KG1 (cell line): ENCODE measurements around the gene OBP2A.
"Not testable (repeated sequence)": the region's sequence is repeated elsewhere in the genome, so short reads cannot be mapped to it uniquely, and the experiment has no call there.

Experiments
- DNase-seq: peaks from one replicate; lab custom pipeline; 2025; lab: John Stamatoyannopoulos, UW

The OBP2A gene

GRCh38 chr9:135526730-135527571, 19.0 kb upstream of the OBP2A start:
- DNase-seq, result no peak

DNA sequence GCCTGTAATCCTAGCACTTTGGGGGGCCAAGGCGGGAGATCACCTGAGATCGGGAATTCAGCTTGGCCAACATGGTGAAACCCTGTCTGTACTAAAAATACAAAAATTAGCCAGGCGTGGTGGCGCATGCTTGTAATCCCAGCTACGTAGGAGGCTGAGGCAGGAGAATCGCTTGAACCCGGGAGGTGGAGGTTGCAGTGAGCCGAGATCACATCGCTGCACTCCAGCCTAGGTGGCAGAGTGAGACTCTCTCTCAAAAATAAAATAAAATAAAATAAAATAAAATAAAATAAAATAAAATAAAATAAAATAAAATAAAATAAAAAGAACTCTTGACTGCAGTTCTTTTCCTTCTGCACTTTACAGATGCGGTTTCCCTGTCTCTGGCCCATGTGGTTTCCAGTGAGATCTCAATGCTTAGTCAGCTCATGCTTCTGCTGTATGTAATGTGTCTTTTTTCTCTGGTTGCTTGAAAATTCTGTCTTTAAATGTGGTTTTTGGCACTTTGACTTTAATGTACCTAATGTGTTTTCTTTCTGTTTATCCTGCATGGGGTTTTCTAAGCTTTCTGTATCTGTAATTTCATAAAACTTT, 17.0 kb upstream of the OBP2A start:
- not testable (repeated sequence) for DNase-seq

DNA sequence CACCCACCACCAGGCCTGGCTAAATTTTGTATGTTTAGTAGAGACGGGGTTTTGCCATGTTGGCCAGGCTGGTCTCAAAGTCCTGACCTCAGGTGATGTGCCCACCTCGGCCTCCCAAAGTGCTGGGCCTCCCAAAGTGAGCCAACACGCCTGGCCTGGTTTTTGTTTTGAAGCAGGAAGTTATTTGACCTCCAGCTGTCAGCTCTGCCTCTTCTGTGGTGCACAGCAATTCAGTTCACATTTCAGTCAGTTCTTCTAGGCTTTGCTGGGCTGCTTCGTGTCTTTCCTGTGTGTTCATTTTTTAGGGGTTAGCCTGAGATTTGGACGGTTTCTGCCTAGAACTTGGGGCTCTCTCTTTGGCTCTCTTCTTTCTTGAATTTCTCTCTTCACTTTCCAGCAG, 15.8 kb upstream of the OBP2A start:
- no peak for DNase-seq

- DNase-seq, result no peak
Measured at GRCh38 chr9:135531096-135531495, 14.8 kb upstream of the OBP2A start.

DNA sequence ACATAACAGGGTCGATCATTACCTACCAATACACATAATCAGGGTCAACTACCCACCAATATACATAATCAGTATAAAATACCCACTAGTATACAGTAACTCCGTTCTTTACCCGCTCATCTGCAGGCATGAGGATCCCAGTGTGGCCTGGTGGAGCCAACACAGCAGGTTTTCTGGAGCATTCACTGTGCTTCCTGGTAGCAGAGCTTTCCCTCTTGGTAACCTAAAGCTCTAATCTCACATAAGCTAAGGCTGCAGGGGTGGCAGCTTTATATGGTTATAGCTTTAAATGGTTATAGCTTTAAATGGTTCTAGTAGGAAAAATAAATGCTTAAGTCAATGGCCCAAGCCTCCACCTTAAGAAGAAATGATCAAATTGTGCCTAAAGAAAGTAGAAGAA, 12.8 kb upstream of the OBP2A start:
- DNase-seq, result no peak

- no peak for DNase-seq
Measured at GRCh38 chr9:135533674-135534073, 12.3 kb upstream of the OBP2A start.

- not testable (repeated sequence) for DNase-seq
Measured at GRCh38 chr9:135534192-135534711, 11.7 kb upstream of the OBP2A start.

DNA sequence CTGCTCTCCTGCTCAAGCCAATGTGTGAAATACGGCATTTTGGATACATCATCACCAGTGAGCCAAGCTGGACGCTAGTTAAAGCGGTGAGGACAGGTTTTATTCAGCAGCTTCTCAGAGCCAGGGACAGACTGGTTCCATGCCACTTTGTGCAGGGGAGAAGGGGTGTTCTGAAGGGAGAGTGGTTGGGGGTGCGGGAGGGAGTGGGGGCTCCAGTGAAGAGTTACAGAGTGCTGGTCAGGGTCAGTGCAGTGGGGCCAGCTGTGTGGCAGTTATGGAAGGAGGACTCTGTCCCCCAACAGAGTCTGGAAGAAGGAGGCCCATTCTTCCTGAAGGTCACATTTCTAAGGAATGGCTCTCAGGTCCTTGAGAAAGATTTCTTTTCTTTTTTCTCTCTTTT, 11.1 kb upstream of the OBP2A start:
- not testable (repeated sequence) for DNase-seq

DNA sequence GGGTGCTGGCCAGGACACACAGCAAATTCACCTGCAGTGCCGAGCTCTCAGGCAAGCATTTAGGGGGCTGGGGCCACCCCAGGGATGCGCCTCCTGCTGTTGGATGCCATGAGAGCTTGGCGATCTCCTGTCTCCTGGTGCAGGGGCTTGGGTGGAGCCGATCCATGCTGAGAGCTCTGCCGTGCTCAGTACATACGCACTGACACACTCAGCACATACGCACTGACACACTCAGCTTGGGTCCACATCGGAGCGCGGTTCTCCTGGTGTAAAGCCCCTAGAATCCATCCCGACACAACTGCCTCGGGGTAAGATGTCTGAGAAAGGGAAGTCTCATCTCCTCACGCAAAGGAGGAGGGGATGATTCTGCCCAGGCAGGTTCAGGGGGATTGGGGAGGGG, 10.3 kb upstream of the OBP2A start:
- DNase-seq, result not testable (repeated sequence)

GRCh38 chr9:135536216-135536615, 9.7 kb upstream of the OBP2A start:
- no peak for DNase-seq

- DNase-seq, result not testable (repeated sequence)
Measured at GRCh38 chr9:135543262-135543894, 2.5 kb upstream of the OBP2A start.

DNA sequence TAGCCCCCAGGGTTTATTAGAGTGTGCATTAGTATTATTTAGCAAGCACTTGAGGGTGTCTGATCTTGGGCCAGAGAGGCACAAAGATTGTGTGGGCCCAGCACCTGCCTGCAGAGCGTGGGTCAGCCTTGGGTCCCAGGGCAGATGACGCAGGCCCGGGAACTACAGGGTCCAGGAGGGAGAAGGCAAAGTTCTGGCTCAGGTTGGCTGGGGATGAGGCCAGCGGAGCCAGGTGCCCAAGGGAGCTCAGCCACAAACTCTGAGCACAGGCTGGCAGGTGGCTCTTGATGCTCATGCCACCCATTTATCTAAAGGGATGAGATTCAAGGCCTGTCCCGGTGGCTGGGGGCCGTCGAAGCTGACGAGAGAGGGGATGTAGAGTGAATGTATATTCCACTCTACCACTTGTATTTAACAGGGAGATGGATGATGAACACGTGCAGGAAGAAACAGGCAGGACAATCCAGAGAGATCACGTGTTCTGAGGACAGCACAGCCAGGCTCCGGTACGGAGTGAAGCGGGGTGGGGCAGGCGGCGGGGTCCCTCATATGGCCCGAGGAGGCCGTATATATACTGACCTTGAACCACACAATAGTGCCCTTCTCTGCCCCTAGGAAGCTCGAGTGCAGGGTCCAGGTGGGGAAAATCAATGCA, 818 bp upstream of the OBP2A start:
- DNase-seq, result no peak

DNA sequence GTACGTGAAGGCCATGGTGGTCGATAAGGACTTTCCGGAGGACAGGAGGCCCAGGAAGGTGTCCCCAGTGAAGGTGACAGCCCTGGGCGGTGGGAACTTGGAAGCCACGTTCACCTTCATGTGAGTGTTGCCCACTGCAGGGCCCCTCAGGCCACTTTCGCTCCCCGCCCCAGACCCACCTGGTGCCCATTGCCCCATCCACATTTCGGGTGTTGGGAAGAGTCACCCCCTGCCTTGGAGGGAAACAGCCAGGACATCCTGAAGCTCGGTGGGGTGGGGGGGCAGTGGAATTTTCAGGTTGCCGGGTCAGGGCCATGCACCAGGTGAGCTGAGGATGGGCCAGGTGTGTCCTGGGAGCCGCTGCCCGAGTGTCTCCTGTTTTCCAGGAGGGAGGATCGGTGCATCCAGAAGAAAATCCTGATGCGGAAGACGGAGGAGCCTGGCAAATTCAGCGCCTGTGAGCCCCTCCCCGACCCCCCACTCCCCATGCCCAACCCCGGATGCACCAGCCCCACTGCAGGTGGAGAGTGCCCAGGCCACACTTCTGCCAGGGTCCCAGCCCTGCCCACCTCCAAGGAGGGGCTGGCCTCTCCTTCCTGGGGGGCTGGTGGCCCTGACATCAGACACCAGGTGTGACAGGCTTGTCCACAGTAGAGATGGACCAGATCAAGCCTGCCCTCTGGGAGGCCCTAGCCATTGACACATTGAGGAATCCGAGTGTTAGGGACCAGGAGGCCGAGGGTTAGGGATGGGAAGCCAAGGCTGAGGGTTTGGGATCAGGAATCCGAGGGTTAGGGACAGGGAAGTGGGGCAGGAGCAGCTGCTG, 1.1 kb downstream of the OBP2A start:
- not testable (repeated sequence) for DNase-seq

- DNase-seq, result no peak
Measured at GRCh38 chr9:135547756-135548736, 2.1 kb downstream of the OBP2A start.

GRCh38 chr9:135549478-135550343, 3.8 kb downstream of the OBP2A start:
- not testable (repeated sequence) for DNase-seq

DNA sequence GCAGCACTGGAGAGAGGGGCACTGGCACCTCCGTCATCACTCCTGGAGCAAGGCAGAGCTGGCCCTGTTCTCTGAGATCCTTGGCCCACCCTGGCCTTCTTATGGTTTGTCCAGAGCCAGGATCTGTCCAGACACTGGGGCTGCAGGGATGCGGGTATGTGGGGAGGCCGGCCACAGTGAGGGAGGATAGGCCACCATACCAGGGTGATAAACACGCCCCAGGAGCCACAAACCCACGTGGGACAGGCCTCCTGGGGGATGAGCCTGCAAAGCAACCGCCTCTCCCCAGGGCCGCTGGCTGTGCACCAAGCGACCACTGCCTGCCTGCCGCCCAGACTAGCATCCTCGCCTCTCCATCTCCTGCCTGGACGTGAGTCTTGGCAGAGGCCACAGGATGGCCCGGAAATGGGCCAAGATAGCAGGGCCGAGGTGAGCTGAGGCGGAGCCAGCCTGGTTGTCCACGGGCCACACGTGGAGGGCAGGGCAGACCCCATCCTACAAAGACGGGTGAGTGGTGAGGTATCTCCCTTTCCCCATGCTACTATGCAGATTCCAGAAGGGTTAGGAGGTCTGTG, 4.5 kb downstream of the OBP2A start:
- DNase-seq, result no peak

- DNase-seq, result no peak
Measured at GRCh38 chr9:135551031-135551430, 5.1 kb downstream of the OBP2A start.

GRCh38 chr9:135551456-135551855, 5.5 kb downstream of the OBP2A start:
- DNase-seq, result no peak
